K562 (cell line): ENCODE data around the gene OOSP4B. TPM values are rescaled to one million over a fixed set of nuclear protein-coding genes. Genes with fewer than 3 reads are reported as not detected.

Source experiments
- ARID1B ChIP-seq: fragments of 450-650 bp; IDR thresholded peaks from 2 replicates; pipeline ENCODE4 v1.6.1; 2016; ENCODE audit warnings: antibody characterized with exemption, mild to moderate bottlenecking, inconsistent platforms
- CEBPB ChIP-seq: fragments of 450-650 bp; IDR thresholded peaks from 2 replicates; pipeline ENCODE4 v1.6.1; 2016; ENCODE audit warnings: missing genetic modification characterization, missing compliant biosample characterization
- CTBP1 ChIP-seq: fragments of 450-650 bp; IDR thresholded peaks from 2 replicates; pipeline ENCODE4 v1.6.1; 2016; ENCODE audit warnings: borderline replicate concordance
- ETV5 ChIP-seq: sonication (generic); formaldehyde crosslinking; IDR thresholded peaks from 2 replicates; pipeline ENCODE4 v1.4.0; 2020; ENCODE audit warnings: low read depth, mild to moderate bottlenecking, missing genetic modification reagents
- FOXM1 ChIP-seq, 2 experiments: fragments of 450-650 bp in 1 of 2; sonication (generic) in 1 of 2; formaldehyde crosslinking in 1 of 2; IDR thresholded peaks; 2 replicates each; pipeline versions ENCODE4 v1.6.1 to v1.9.0; 2017 to 2022; ENCODE audit warnings: low read depth in 2 of 2, mild to moderate bottlenecking in 2 of 2, missing genetic modification reagents in 1 of 2, moderate library complexity in 1 of 2
- HDAC1 ChIP-seq, 2 experiments: fragments of 450-650 bp; IDR thresholded peaks; 2 replicates each; pipeline ENCODE4 v1.6.1; 2016 to 2017; ENCODE audit warnings: inconsistent platforms in 1 of 2, mild to moderate bottlenecking in 1 of 2, moderate library complexity in 1 of 2
- KLF16 ChIP-seq: IDR thresholded peaks from 2 replicates; pipeline ENCODE4 v1.6.1; 2016; ENCODE audit warnings: antibody characterized with exemption
- MTA1 ChIP-seq: fragments of 450-650 bp; IDR thresholded peaks from 2 replicates; pipeline ENCODE4 v1.6.1; 2017; ENCODE audit warnings: borderline replicate concordance
- NELFE ChIP-seq: IDR thresholded peaks from 2 replicates; pipeline ENCODE4 v1.6.1; 2011; ENCODE audit warnings: mild to moderate bottlenecking; ENCODE audit not compliant: insufficient read depth, insufficient read length
- NFE2 ChIP-seq: IDR thresholded peaks from 2 replicates; pipeline ENCODE4 v1.6.1; 2014; ENCODE audit warnings: antibody characterized with exemption, low read depth
- NFXL1 ChIP-seq: fragments of 450-650 bp; formaldehyde crosslinking; IDR thresholded peaks from 2 replicates; pipeline ENCODE4 v1.4.0; 2021; ENCODE audit warnings: mild to moderate bottlenecking
- PATZ1 ChIP-seq: fragments of 250-450 bp; sonication (Bioruptor Pico); IDR thresholded peaks from 2 replicates; pipeline ENCODE4 v1.5.0; 2020; ENCODE audit warnings: mild to moderate bottlenecking, borderline replicate concordance
- PHB ChIP-seq: fragments of 250-450 bp; sonication (Bioruptor Pico); IDR thresholded peaks from 2 replicates; pipeline ENCODE4 v1.5.0; 2021
- RBM15 ChIP-seq: fragments of 200-400 bp; formaldehyde crosslinking; IDR thresholded peaks from 2 replicates; pipeline ENCODE4 v1.6.1; 2018; ENCODE audit warnings: mild to moderate bottlenecking, low read length, moderate library complexity; ENCODE audit not compliant: insufficient read depth
- RUNX1 ChIP-seq: sonication (generic); IDR thresholded peaks from 2 replicates; pipeline ENCODE4 v1.6.1; 2016; ENCODE audit warnings: antibody characterized with exemption, low read depth
- SFPQ ChIP-seq: fragments of 200-400 bp; formaldehyde crosslinking; IDR thresholded peaks from 2 replicates; pipeline ENCODE4 v1.6.1; 2017; ENCODE audit warnings: mild to moderate bottlenecking, low read depth, low read length, moderate library complexity
- SMARCA4 ChIP-seq: fragments of 450-650 bp; IDR thresholded peaks from 2 replicates; pipeline ENCODE4 v1.6.1; 2016
- SMARCA5 ChIP-seq: fragments of 450-650 bp; IDR thresholded peaks from 2 replicates; pipeline ENCODE4 v1.6.1; 2016
- SMARCE1 ChIP-seq: fragments of 450-650 bp; IDR thresholded peaks from 2 replicates; pipeline ENCODE4 v1.7.1; 2016; ENCODE audit warnings: mild to moderate bottlenecking
- SOX6 ChIP-seq: fragments of 450-650 bp; IDR thresholded peaks from 2 replicates; pipeline ENCODE4 v1.6.1; 2014; ENCODE audit warnings: mild to moderate bottlenecking
- TAF1 ChIP-seq: IDR thresholded peaks from 2 replicates; pipeline ENCODE4 v1.6.1; 2011; ENCODE audit warnings: mild to moderate bottlenecking, low read length, moderate library complexity; ENCODE audit not compliant: insufficient read depth, control insufficient read depth, severe bottlenecking; ENCODE audit errors: extremely low read depth
- TAL1 ChIP-seq: fragments of 450-650 bp; IDR thresholded peaks from 2 replicates; pipeline ENCODE4 v1.6.1; 2016; ENCODE audit warnings: mild to moderate bottlenecking
- TCF15 ChIP-seq: fragments of 250-450 bp; sonication (Bioruptor Pico); IDR thresholded peaks from 2 replicates; pipeline ENCODE4 v1.8.0; 2022; ENCODE audit warnings: moderate library complexity, mild to moderate bottlenecking, inconsistent platforms
- TEAD1 ChIP-seq, 2 experiments: fragments of 450-650 bp in 1 of 2; sonication (generic) in 1 of 2; formaldehyde crosslinking; IDR thresholded peaks; 2 replicates each; pipeline versions ENCODE4 v1.4.0 to v1.8.0; 2020 to 2022; ENCODE audit warnings: mild to moderate bottlenecking in 2 of 2, missing genetic modification reagents in 1 of 2
- ZFP30 ChIP-seq: fragments of 250-450 bp; sonication (Bioruptor Pico); IDR thresholded peaks from 2 replicates; pipeline ENCODE4 v1.8.0; 2022; ENCODE audit warnings: moderate library complexity, mild to moderate bottlenecking, inconsistent platforms, borderline replicate concordance
- ZNF165 ChIP-seq: fragments of 250-450 bp; sonication (Bioruptor Pico); IDR thresholded peaks from 2 replicates; pipeline ENCODE4 v1.4.0; 2020; ENCODE audit warnings: borderline replicate concordance
- ZNF239 ChIP-seq: fragments of 250-450 bp; sonication (Bioruptor Pico); IDR thresholded peaks from 2 replicates; pipeline ENCODE4 v1.4.0; 2020; ENCODE audit warnings: mild to moderate bottlenecking
- polyA plus RNA-seq, 8 experiments: library from polyadenylated mRNA; depleted of rRNA in 4 of 8; stranded (reverse) in 5 of 8; unstranded in 3 of 8; fragments of >200 nt; fragmentation: Nextera tagmentation in 2 of 8; fragmentation: Illumina TruSeq in 1 of 8; extraction: Ambion mirVana in 2 of 8; extraction: Trizol in 1 of 8; gene quantifications; 2 replicates each; pipeline versions ENCODE4 v1.2.1 to v1.2.3, GENCODE V29; 2011 to 2014; ENCODE audit warnings: inconsistent platforms in 1 of 8, missing spikeins in 1 of 8
- total RNA-seq, 7 experiments: library from RNA; depleted of rRNA in 6 of 7; stranded (reverse); fragments of >200 nt in 6 of 7; fragmentation: Illumina TruSeq in 2 of 7; extraction: Trizol in 2 of 7; gene quantifications; 2 replicates each; pipeline versions ENCODE4 v1.2.1 to v1.2.3, GENCODE V29; 2011 to 2021; ENCODE audit warnings: low replicate concordance in 1 of 7

Gene OOSP4B
- total and polyA plus RNA-seq, 9 of the 15 experiments (the other 6 are each of a cell fraction or from before 2014, with no cell fraction given) = 0.10 to 0.43 (median 0.15) TPM; not detected in 5

GRCh38 chr11:60056349-60056969 lies 39.5 kb downstream of the OOSP4B start, which contains the start of gene MS4A3 (continued):
- TF ChIP-seq TEAD1 (CRISPR knock-in tag; IDR thresholded peaks at IDR 0.05) = peak; percentile 30; a peak in 1 of 4 replicates
- TF ChIP-seq TCF15 (CRISPR knock-in tag) = no peak
- TF ChIP-seq PATZ1 (CRISPR knock-in tag) = no peak
- TF ChIP-seq SOX6 = peak; percentile 90
- TF ChIP-seq TAL1 = peak; percentile 71; the same call in 1 of the 2 replicates
- TF ChIP-seq PHB (CRISPR knock-in tag) = no peak
- TF ChIP-seq RUNX1 = 0 out of 2 replicates have a peak, but pooled peaks have one; percentile 15
- no peak for TF ChIP-seq ZFP30 (CRISPR knock-in tag)
- peak; percentile 35; the same call in 1 of the 2 replicates for TF ChIP-seq MTA1
- peak; percentile 46; the same call in 1 of the 2 replicates for TF ChIP-seq SMARCE1
- TF ChIP-seq ETV5 (CRISPR knock-in tag) = 0 out of 2 replicates have a peak, but pooled peaks have one; percentile 61
- TF ChIP-seq SFPQ = no peak
- peak; percentile 97 for TF ChIP-seq CEBPB (tag)
- TF ChIP-seq FOXM1 (IDR thresholded peaks at IDR 0.05; ENCODE audit: low read depth) = 0 out of 2 replicates have a peak, but pooled peaks have one; percentile 38
- TF ChIP-seq FOXM1 (CRISPR knock-in tag; IDR thresholded peaks at IDR 0.05; ENCODE audit: low read depth) = no peak
- TF ChIP-seq HDAC1 (IDR thresholded peaks at IDR 0.05) = 0 out of 4 replicates have a peak, but pooled peaks of 1 of the 2 experiments have one; percentile 16
- TF ChIP-seq RBM15 = no peak
- peak; percentile 44; the same call in 1 of the 2 replicates for TF ChIP-seq ZNF239
- no peak for TF ChIP-seq NELFE
- peak; percentile 59; the same call in 1 of the 2 replicates for TF ChIP-seq SMARCA4
- TF ChIP-seq KLF16 = peak; percentile 69; the same call in 1 of the 2 replicates
- TF ChIP-seq NFXL1 (CRISPR knock-in tag) = no peak
- TF ChIP-seq TAF1 = no peak
- peak; percentile 82 for TF ChIP-seq ARID1B
- no peak for TF ChIP-seq ZNF165 (CRISPR knock-in tag)
- peak; percentile 95 for TF ChIP-seq CTBP1
- no peak for TF ChIP-seq SMARCA5
- TF ChIP-seq NFE2 = peak; percentile 3; the same call in 1 of the 2 replicates
